Naive thymus-derived CD8-positive, alpha-beta T cell (primary cell): ENCODE results near the gene IQCM. TPM values are rescaled to one million over a fixed set of nuclear protein-coding genes. Genes with fewer than 3 reads are reported as not detected.

Experiments used
- ATAC-seq, 2 donors: fragments of 150-1000 bp; cut with Tn5 transposase in 1 of 2; sonication (Bioruptor Pico), chemical (Tn5 transposase) in 1 of 2; 1 replicate in 1 of 2; 2 replicates in 1 of 2; pipeline ENCODE4 v1.10.0; 2021; ENCODE audit warnings: mild to moderate bottlenecking in 2 of 2, moderate library complexity in 2 of 2
- POLR2A ChIA-PET: fragments of 350-600 bp; sonication (Branson Sonifier 250); formaldehyde crosslinking; loops from one replicate; lab custom pipeline; 2021; ENCODE audit warnings: antibody characterized with exemption; lab: Charles Lee
- DNase-seq, 10 donors: peaks; one replicate each; pipeline versions ENCODE4 v3.0.0 to v3.0.0-alpha.2; 2020 to 2022
- H3K27ac Mint-ChIP-seq, 10 donors: one replicate each; pipeline ENCODE4 v1.8.0; 2020 to 2022; ENCODE audit warnings: mild to moderate bottlenecking in 10 of 10, mixed read lengths in 10 of 10, moderate library complexity in 4 of 10, inconsistent platforms in 1 of 10
- H3K27me3 Mint-ChIP-seq, 5 donors: one replicate each; pipeline ENCODE4 v1.8.0; 2021 to 2022; ENCODE audit warnings: mixed read lengths in 5 of 5
- H3K36me3 Mint-ChIP-seq, 3 donors: one replicate each; pipeline ENCODE4 v1.8.0; 2020 to 2022; ENCODE audit warnings: mixed read lengths in 3 of 3, mild to moderate bottlenecking in 2 of 3, inconsistent platforms in 1 of 3
- H3K4me1 Mint-ChIP-seq, 4 donors: one replicate each; pipeline ENCODE4 v1.8.0; 2021 to 2022; ENCODE audit warnings: mixed read lengths in 4 of 4
- H3K4me3 Mint-ChIP-seq, 10 donors: one replicate each; pipeline ENCODE4 v1.8.0; 2020 to 2022; ENCODE audit warnings: mild to moderate bottlenecking in 10 of 10, mixed read lengths in 10 of 10, moderate library complexity in 6 of 10, inconsistent platforms in 1 of 10
- H3K9me3 Mint-ChIP-seq, 9 donors: one replicate each; pipeline ENCODE4 v1.8.0; 2020 to 2022; ENCODE audit warnings: mixed read lengths in 9 of 9, mild to moderate bottlenecking in 3 of 9, inconsistent platforms in 1 of 9, moderate library complexity in 1 of 9
- polyA plus RNA-seq, 3 donors: library from polyadenylated mRNA; unstranded; fragments of 300-500 nt; fragmentation: Illumina TruSeq; gene quantifications; one replicate each; pipeline ENCODE4 v1.2.3, GENCODE V29; 2021
- total RNA-seq, 8 experiments: library from RNA in 2 of 8; stranded (reverse) in 2 of 8; gene quantifications; one replicate each; pipeline ENCODE4 v1.2.3 and lab custom pipeline; 2021 to 2026

The IQCM gene
- total and polyA plus RNA-seq, 5 experiments from 2014 or later: not detected

GRCh38 chr4:149719357-149719756 lies 96.3 kb downstream of the IQCM start:
- Mint-ChIP-seq H3K27me3 (no peaks in the 10 kb centered on the region), H3K9me3 (peaks cover 0 to 13% (median 3%) of the 10 kb centered on the region in 9 donors), H3K4me3 (no peak overlapping the region), H3K36me3 (no peaks in the 10 kb centered on the region), H3K4me1 (no peaks in the 10 kb centered on the region), H3K27ac (no peak overlapping the region)
- POLR2A ChIA-PET: no interaction called here
- DNase-seq (no peak), ATAC-seq (no peak)

GRCh38 chr4:149718500-149718899 lies 97.1 kb downstream of the IQCM start:
- POLR2A ChIA-PET: no interaction called here
- peaks cover 0 to 7% (median 0%) of the 10 kb centered on the region in 5 donors for H3K27me3 Mint-ChIP-seq
- H3K9me3 Mint-ChIP-seq: peaks cover 0 to 11% (median 2%) of the 10 kb centered on the region in 9 donors
- DNase-seq: no peak
- H3K27ac Mint-ChIP-seq: no peak overlapping the region
- no peaks in the 10 kb centered on the region for H3K36me3 Mint-ChIP-seq
- H3K4me1 Mint-ChIP-seq: no peaks in the 10 kb centered on the region
- H3K4me3 Mint-ChIP-seq: no peak overlapping the region
- ATAC-seq: no peak

- DNase-seq (no peak), ATAC-seq (no peak)
- H3K4me1 Mint-ChIP-seq: no peaks in the 10 kb centered on the region
- peaks cover 0 to 13% (median 0%) of the 10 kb centered on the region in 5 donors for H3K27me3 Mint-ChIP-seq
- no peak overlapping the region for H3K27ac Mint-ChIP-seq
- POLR2A ChIA-PET: no interaction called here
- H3K36me3 Mint-ChIP-seq: no peaks in the 10 kb centered on the region
- peaks cover 0 to 14% (median 2%) of the 10 kb centered on the region in 9 donors for H3K9me3 Mint-ChIP-seq
- no peak overlapping the region for H3K4me3 Mint-ChIP-seq
Measured at GRCh38 chr4:149716728-149717127, 98.9 kb downstream of the IQCM start.

DNA sequence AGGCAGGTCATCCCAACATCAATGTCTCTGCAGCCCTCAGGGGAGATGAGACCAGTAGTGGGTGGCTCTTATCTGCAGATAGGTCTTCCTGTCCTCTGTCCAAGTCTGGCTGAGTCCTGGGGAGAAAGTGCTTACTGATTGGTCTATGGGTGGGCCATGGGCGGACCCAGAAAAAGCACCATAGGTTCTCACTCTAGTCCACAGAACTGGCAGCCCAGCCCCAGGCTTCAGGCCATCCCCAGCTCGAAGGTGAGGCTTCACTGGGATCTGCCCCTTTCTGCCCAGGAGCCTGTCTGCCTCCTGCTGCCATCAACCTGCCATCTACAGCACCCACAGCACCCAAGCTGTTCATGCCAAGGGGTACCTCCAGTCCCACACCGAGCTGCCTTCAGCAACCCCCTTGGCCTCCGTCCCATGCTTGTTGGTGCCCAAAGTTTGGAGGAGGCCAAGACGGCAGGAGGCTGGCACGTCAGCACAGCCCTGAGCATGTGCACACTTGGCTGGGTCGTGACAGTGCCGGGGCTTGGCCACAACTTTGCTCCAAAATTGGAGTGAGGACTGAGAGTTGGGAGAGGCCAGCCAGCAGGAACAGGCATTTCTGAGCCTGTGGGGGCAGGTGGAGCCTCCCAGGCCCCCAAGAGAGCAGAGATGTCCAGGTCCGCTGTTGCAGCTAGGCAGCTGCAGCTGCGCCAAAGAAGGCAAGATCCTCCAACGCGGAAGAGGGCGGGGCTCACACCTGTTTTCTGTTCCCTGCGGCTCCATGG lies 99.6 kb downstream of the IQCM start:
- Mint-ChIP-seq H3K27me3 (peaks cover 0 to 13% (median 0%) of the 10 kb centered on the region in 5 donors), H3K9me3 (peaks cover 0 to 11% (median 2%) of the 10 kb centered on the region in 9 donors), H3K4me1 (no peaks in the 10 kb centered on the region), H3K36me3 (no peaks in the 10 kb centered on the region), H3K27ac (no peak overlapping the region), H3K4me3 (no peak overlapping the region)
- no peak for ATAC-seq
- no peak for DNase-seq
- POLR2A ChIA-PET: no interaction called here

DNA sequence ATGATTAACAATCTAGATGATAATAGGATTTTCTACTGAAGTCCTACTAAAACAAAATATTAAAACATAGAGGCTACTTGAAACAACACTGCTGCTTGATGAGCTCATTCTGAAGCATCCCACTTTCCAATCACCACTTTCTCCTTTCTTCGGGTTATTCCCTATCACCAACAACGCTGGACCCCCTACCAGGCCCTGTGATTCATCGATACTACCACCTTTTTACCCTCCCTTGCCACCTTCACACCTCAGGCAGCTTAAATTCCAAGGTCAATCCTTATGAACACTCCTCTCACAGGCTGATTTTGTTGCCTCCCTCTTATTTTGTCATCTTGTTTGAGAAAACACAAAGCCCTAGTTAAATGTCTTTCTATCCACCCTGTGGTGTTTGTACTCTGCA lies 102.6 kb downstream of the IQCM start:
- ATAC-seq: no peak
- POLR2A ChIA-PET: no interaction called here
- no peak overlapping the region for H3K4me3 Mint-ChIP-seq
- no peak for DNase-seq
- H3K27ac Mint-ChIP-seq: no peak overlapping the region
- H3K36me3 Mint-ChIP-seq: no peaks in the 10 kb centered on the region
- no peaks in the 10 kb centered on the region for H3K4me1 Mint-ChIP-seq
- peaks cover 0 to 3% (median 0%) of the 10 kb centered on the region in 9 donors for H3K9me3 Mint-ChIP-seq
- peaks cover 0 to 13% (median 0%) of the 10 kb centered on the region in 5 donors for H3K27me3 Mint-ChIP-seq

DNA sequence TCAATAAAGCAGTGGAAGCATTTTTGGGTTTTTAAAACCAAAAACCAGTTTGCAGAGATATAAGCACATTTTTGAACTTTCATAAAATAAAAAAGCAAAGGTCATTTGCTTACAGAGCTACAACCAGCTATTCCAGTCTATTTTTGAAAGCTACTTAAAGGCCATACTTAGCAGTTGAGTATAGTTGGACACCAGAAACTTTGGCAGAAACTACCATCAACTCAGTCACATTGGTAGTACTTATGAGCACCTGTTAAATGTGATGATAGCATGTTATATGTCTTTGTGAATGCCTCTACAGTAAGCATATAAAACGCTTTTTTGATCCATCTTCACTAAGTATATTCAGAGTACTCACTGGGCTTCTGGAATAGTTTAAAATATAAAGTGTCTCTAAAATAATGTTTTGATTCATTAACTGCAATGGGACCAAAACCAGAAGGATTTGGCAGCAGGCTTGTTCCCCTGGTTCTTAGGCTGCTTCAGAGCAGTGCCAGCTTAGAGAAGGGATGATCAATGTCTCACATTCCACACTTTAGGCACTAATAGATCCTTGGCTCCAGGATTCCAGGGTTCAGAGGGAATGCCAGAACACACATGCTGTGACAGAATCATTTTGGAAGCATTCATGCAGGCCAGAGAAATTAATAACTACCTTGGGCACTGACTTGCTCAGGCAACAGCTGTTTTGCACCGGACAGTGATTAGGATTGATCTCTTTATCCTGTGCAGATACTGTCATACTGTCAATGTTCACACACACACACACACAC lies 103.9 kb downstream of the IQCM start:
- no peak overlapping the region for H3K27ac Mint-ChIP-seq
- no peak for ATAC-seq

GRCh38 chr4:149709640-149710039 lies 106.0 kb downstream of the IQCM start:
- Mint-ChIP-seq H3K4me3 (no peak overlapping the region), H3K9me3 (peaks cover 0 to 3% (median 0%) of the 10 kb centered on the region in 9 donors), H3K27ac (no peak overlapping the region), H3K4me1 (no peaks in the 10 kb centered on the region), H3K27me3 (peaks cover 0 to 13% (median 0%) of the 10 kb centered on the region in 5 donors), H3K36me3 (no peaks in the 10 kb centered on the region)
- POLR2A ChIA-PET: no interaction called here
- no peak for ATAC-seq
- DNase-seq: no peak

More for the DNA sequence above, 103.9 kb downstream of the IQCM start:
- Mint-ChIP-seq H3K27me3 (peaks cover 0 to 13% (median 0%) of the 10 kb centered on the region in 5 donors), H3K4me1 (no peaks in the 10 kb centered on the region), H3K9me3 (peaks cover 0 to 3% (median 0%) of the 10 kb centered on the region in 9 donors), H3K36me3 (no peaks in the 10 kb centered on the region), H3K4me3 (no peak overlapping the region)
- no peak for DNase-seq
- POLR2A ChIA-PET: no interaction called here

DNA sequence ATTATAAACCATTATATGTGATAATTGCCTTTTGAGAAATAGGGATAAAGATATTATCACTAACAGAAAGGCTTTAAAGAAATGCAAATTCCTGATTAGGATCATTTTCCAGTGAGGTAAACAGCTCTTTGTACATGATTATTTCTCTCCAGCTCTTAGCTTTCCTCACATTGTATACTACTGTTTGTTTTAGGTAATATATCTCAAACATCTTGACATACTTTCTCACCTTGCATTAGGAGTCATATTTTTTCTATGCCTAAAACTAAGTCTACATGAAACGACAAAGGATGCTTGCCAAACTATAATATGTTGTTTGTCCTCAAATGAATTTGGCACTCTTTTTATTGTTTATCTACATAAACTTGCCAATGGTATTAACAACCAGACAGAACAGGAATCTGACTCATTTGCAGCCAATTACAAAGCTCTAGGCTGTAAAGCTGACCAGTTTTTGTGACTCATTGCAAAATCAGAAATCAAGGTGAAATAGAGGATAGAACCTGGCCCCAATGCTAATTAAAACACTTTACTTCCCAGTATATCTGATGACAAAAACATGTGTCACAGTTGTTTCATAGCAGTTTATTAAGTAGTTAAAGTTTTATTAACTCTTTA lies 107.0 kb downstream of the IQCM start:
- Mint-ChIP-seq H3K4me3 (no peak overlapping the region), H3K27ac (no peak overlapping the region), H3K4me1 (no peaks in the 10 kb centered on the region), H3K36me3 (no peaks in the 10 kb centered on the region), H3K27me3 (peaks cover 0 to 7% (median 0%) of the 10 kb centered on the region in 5 donors), H3K9me3 (peaks cover 0 to 3% (median 0%) of the 10 kb centered on the region in 9 donors)
- no peak for DNase-seq
- no peak for ATAC-seq
- POLR2A ChIA-PET: no interaction called here

- DNase-seq (no peak), ATAC-seq (no peak)
- Mint-ChIP-seq H3K27ac (no peak overlapping the region), H3K36me3 (no peaks in the 10 kb centered on the region), H3K27me3 (no peaks in the 10 kb centered on the region), H3K4me3 (no peak overlapping the region), H3K9me3 (no peaks in the 10 kb centered on the region), H3K4me1 (no peaks in the 10 kb centered on the region)
- POLR2A ChIA-PET: no interaction called here
Measured at GRCh38 chr4:149707862-149708261, 107.8 kb downstream of the IQCM start.

GRCh38 chr4:149706942-149707341 lies 108.7 kb downstream of the IQCM start:
- H3K4me3 Mint-ChIP-seq: no peak overlapping the region
- H3K27me3 Mint-ChIP-seq: no peaks in the 10 kb centered on the region
- H3K36me3 Mint-ChIP-seq: no peaks in the 10 kb centered on the region
- no peak overlapping the region for H3K27ac Mint-ChIP-seq
- ATAC-seq: no peak
- POLR2A ChIA-PET: no interaction called here
- no peaks in the 10 kb centered on the region for H3K4me1 Mint-ChIP-seq
- DNase-seq: no peak
- H3K9me3 Mint-ChIP-seq: no peaks in the 10 kb centered on the region

- no peak overlapping the region for H3K27ac Mint-ChIP-seq
Measured at GRCh38 chr4:149702414-149703293, 113.0 kb downstream of the IQCM start.

GRCh38 chr4:149701435-149702156 lies 114.0 kb downstream of the IQCM start:
- no peak for ATAC-seq
- H3K9me3 Mint-ChIP-seq: peaks cover 0 to 2% (median 0%) of the 10 kb centered on the region in 9 donors

More at GRCh38 chr4:149702414-149703293, 113.0 kb downstream of the IQCM start:
- ATAC-seq (no peak), DNase-seq (no peak)
- no peaks in the 10 kb centered on the region for H3K4me1 Mint-ChIP-seq
- H3K4me3 Mint-ChIP-seq: no peak overlapping the region
- H3K9me3 Mint-ChIP-seq: peaks cover 0 to 2% (median 0%) of the 10 kb centered on the region in 9 donors
- no peaks in the 10 kb centered on the region for H3K36me3 Mint-ChIP-seq
- POLR2A ChIA-PET: no interaction called here
- no peaks in the 10 kb centered on the region for H3K27me3 Mint-ChIP-seq

More at GRCh38 chr4:149701435-149702156, 114.0 kb downstream of the IQCM start:
- Mint-ChIP-seq H3K27me3 (no peaks in the 10 kb centered on the region), H3K4me1 (no peaks in the 10 kb centered on the region), H3K27ac (no peak overlapping the region), H3K36me3 (no peaks in the 10 kb centered on the region), H3K4me3 (no peak overlapping the region)
- no peak for DNase-seq
- POLR2A ChIA-PET: no interaction called here
